ENCODE measurements around the gene GTF2IRD1. TPM values are rescaled to one million over a fixed set of nuclear protein-coding genes. Genes with fewer than 3 reads are reported as not detected.

GTF2IRD1 gene
- polyA plus RNA-seq, 1 of the 3 experiments (the other 2 are of a cell fraction): 26.4 TPM

- no peak for TF ChIP-seq CHD2 (IDR thresholded peaks at IDR 0.05; ENCODE audit: low read length, partially characterized antibody)
- peak; percentile 56; the same call in 1 of the 2 replicates for TF ChIP-seq MXI1 (IDR thresholded peaks at IDR 0.05; ENCODE audit: low read depth, low read length)
- no peak for TF ChIP-seq TCF12 (IDR thresholded peaks at IDR 0.05)
- H3K9ac ChIP-seq: no peak overlapping the region; the same call in 1 of the 2 replicates
- H3K27ac ChIP-seq (ENCODE audit: low read depth in 2 of 2, low read length in 1 of 2): peak overlapping the region; percentile 73 to 83
- ChIA-PET POLR2A (interaction anchor here (0.6 to 1.5 kb wide), 6 partner anchors 12 to 27 kb away, joined by 3 to 8 read pairs (median 4); partner anchors contain the start of gene GTF2IRD1), CTCF (interaction anchor here (1.2 to 1.7 kb wide), 2 partner anchors 27 to 87 kb away, joined by 3 to 5 read pairs; no protein-coding TSS in a partner anchor)
- H2AFZ ChIP-seq (ENCODE audit: low read depth): no peak overlapping the region
- no peaks in the 10 kb centered on the region for H3K9me3 ChIP-seq
- 59% methylated on average over 19 of the region's 19 CpGs for WGBS (ENCODE audit: low lambda C conversion rate)
- no peaks in the 10 kb centered on the region for H3K36me3 ChIP-seq (replicated peaks in 1 of 2; ENCODE audit: control insufficient read depth in 1 of 2, insufficient read depth in 2 of 2, low read length in 1 of 2)
- peak overlapping the region; percentile 70; the same call in 1 of the 2 replicates for H3K4me2 ChIP-seq
- no peaks in the 10 kb centered on the region for H3K9me2 ChIP-seq
- no peak overlapping the region for H3K4me3 ChIP-seq (ENCODE audit: low read depth in 2 of 2, low read length in 1 of 2)
- peaks cover 21% of the 10 kb centered on the region; the same call in 1 of the 2 replicates for H4K20me1 ChIP-seq (ENCODE audit: insufficient read depth)
- DNase-seq: peak; percentile 70
- H3K27me3 ChIP-seq (ENCODE audit: insufficient read depth): no peaks in the 10 kb centered on the region
- H3F3A ChIP-seq (replicated peaks; ENCODE audit: insufficient read depth): peaks cover 26% of the 10 kb centered on the region
- H3K4me1 ChIP-seq (ENCODE audit: control insufficient read depth in 1 of 2, insufficient read depth in 2 of 2, low read depth in 1 of 2, low read length in 1 of 2): peaks cover 50 to 52% of the 10 kb centered on the region in 2 experiments; a peak in 3 of 4 replicates
- H3K79me2 ChIP-seq (ENCODE audit: insufficient read depth): peaks cover 76% of the 10 kb centered on the region; the same call in 1 of the 2 replicates
These were observed 25.5 kb downstream of the GTF2IRD1 start for GRCh38 chr7:74479066-74479781.

- Histone ChIP-seq H2AFZ (ENCODE audit: low read depth) (peak overlapping the region; percentile 68), H3K4me2 (peak overlapping the region; percentile 70), H3K9ac (peak overlapping the region; percentile 56), H3K79me2 (ENCODE audit: insufficient read depth) (peaks cover 80% of the 10 kb centered on the region), H3F3A (replicated peaks; ENCODE audit: insufficient read depth) (peaks cover 26% of the 10 kb centered on the region), H3K9me2 (no peaks in the 10 kb centered on the region), H3K27me3 (ENCODE audit: insufficient read depth) (no peaks in the 10 kb centered on the region), H3K27ac (ENCODE audit: low read depth in 2 of 2, low read length in 1 of 2) (peak overlapping the region; percentile 73 to 83), H4K20me1 (ENCODE audit: insufficient read depth) (peaks cover 13% of the 10 kb centered on the region; the same call in 1 of the 2 replicates), H3K4me1 (ENCODE audit: control insufficient read depth in 1 of 2, insufficient read depth in 2 of 2, low read depth in 1 of 2, low read length in 1 of 2) (peaks cover 50 to 52% of the 10 kb centered on the region in 2 experiments; a peak in 3 of 4 replicates), H3K36me3 (replicated peaks in 1 of 2; ENCODE audit: control insufficient read depth in 1 of 2, insufficient read depth in 2 of 2, low read length in 1 of 2) (no peaks in the 10 kb centered on the region), H3K4me3 (ENCODE audit: low read depth in 2 of 2, low read length in 1 of 2) (peak overlapping the region in 1 of 2 experiments; percentile 28; a peak in 2 of 4 replicates), H3K9me3 (no peaks in the 10 kb centered on the region)
- CTCF ChIA-PET: interaction anchor here (0.7 to 1.7 kb wide), 3 partner anchors 26 to 86 kb away, joined by 3 to 13 read pairs (median 3); no protein-coding TSS in a partner anchor
- DNase-seq: peak; percentile 95
- POLR2A ChIA-PET: interaction anchor here (0.6 to 1.2 kb wide), 2 partner anchors 25 to 27 kb away, joined by 3 to 4 read pairs; partner anchors contain the start of gene GTF2IRD1
- WGBS (ENCODE audit: low lambda C conversion rate): 46% methylated on average over 22 of the region's 40 CpGs
- TF ChIP-seq CHD2 (IDR thresholded peaks at IDR 0.05; ENCODE audit: low read length, partially characterized antibody): peak; percentile 72
- no peak for TF ChIP-seq RXRA (IDR thresholded peaks at IDR 0.05; ENCODE audit: borderline replicate concordance, low read depth)
- no peak for TF ChIP-seq FOSL2 (IDR thresholded peaks at IDR 0.05; ENCODE audit: borderline replicate concordance, low read depth)
- peak; percentile 17; the same call in 1 of the 2 replicates for TF ChIP-seq RAD21 (IDR thresholded peaks at IDR 0.05; ENCODE audit: low read length)
- peak; percentile 97 for TF ChIP-seq MXI1 (IDR thresholded peaks at IDR 0.05; ENCODE audit: low read depth, low read length)
- TF ChIP-seq CTCF (IDR thresholded peaks at IDR 0.05): no peak; the same call in 1 of the 2 replicates
- TF ChIP-seq YY1 (IDR thresholded peaks at IDR 0.05; ENCODE audit: low read depth): no peak
- TF ChIP-seq IRF3 (IDR thresholded peaks at IDR 0.05; ENCODE audit: low read depth, low read length): no peak
- no peak for TF ChIP-seq ZBTB33 (IDR thresholded peaks at IDR 0.05; ENCODE audit: borderline replicate concordance, low read depth)
- no peak for TF ChIP-seq SMC3 (IDR thresholded peaks at IDR 0.05; ENCODE audit: low read depth, low read length)
- no peak for TF ChIP-seq REST (IDR thresholded peaks at IDR 0.05; ENCODE audit: low read depth, low read length)
- no peak for TF ChIP-seq GABPA (IDR thresholded peaks at IDR 0.05; ENCODE audit: low read depth)
These were observed 26.5 kb downstream of the GTF2IRD1 start for GRCh38 chr7:74479961-74480829.
